HL-60 (cell line): Measurements from ENCODE around the gene FGD1.

ENCODE experiments used
- DNase-seq, 2 experiments: peaks; one replicate each; pipeline ENCODE4 v3.0.0-alpha.2; 2010 to 2020; ENCODE audit warnings: low read depth in 1 of 2, low spot score in 1 of 2
- H3K27ac ChIP-seq: fragments of 250-450 bp; sonication (Bioruptor Pico); replicated peaks from 2 replicates; pipeline ENCODE4 v1.5.1; 2020; ENCODE audit warnings: mild to moderate bottlenecking, moderate library complexity
- H3K27me3 ChIP-seq: fragments of 250-450 bp; sonication (Bioruptor Pico); 2 replicates; pipeline ENCODE4 v1.5.1; 2021; ENCODE audit warnings: mild to moderate bottlenecking, moderate library complexity; ENCODE audit not compliant: insufficient read depth, poor library complexity, severe bottlenecking
- H3K4me3 ChIP-seq: replicated peaks from 2 replicates; pipeline ENCODE4 v1.5.1; 2011; ENCODE audit warnings: mild to moderate bottlenecking, control low read depth, low read length; ENCODE audit not compliant: insufficient read depth
- GABPA ChIP-seq: IDR thresholded peaks from 2 replicates; pipeline ENCODE4 v1.6.1; 2012; ENCODE audit warnings: low read depth
- POLR2AphosphoS5 ChIP-seq: IDR thresholded peaks from 2 replicates; pipeline ENCODE4 v1.6.1; 2012; ENCODE audit warnings: low read depth
- REST ChIP-seq: IDR thresholded peaks from 2 replicates; pipeline ENCODE4 v1.6.1; 2012; ENCODE audit warnings: low read depth; ENCODE audit not compliant: insufficient replicate concordance
- SPI1 ChIP-seq: IDR thresholded peaks from 2 replicates; pipeline ENCODE4 v1.6.1; 2012; ENCODE audit warnings: low read depth, mild to moderate bottlenecking, borderline replicate concordance
- TF ChIP-seq, protein P1 (sequence below): IDR thresholded peaks from one replicate; pipeline ENCODE4 v1.5.1; 2011; ENCODE audit warnings: low read length, control low read depth, inconsistent platforms; ENCODE audit not compliant: insufficient read depth

FGD1 gene

GRCh38 chrX:54479136-54480111, 16.6 kb downstream of the FGD1 start:
- H3K27ac ChIP-seq, result no peak overlapping the region
- H3K4me3 ChIP-seq, result no peak overlapping the region
- no peak for DNase-seq
- H3K27me3 ChIP-seq, result no peaks in the 10 kb centered on the region
- TF ChIP-seq, protein P1, sequence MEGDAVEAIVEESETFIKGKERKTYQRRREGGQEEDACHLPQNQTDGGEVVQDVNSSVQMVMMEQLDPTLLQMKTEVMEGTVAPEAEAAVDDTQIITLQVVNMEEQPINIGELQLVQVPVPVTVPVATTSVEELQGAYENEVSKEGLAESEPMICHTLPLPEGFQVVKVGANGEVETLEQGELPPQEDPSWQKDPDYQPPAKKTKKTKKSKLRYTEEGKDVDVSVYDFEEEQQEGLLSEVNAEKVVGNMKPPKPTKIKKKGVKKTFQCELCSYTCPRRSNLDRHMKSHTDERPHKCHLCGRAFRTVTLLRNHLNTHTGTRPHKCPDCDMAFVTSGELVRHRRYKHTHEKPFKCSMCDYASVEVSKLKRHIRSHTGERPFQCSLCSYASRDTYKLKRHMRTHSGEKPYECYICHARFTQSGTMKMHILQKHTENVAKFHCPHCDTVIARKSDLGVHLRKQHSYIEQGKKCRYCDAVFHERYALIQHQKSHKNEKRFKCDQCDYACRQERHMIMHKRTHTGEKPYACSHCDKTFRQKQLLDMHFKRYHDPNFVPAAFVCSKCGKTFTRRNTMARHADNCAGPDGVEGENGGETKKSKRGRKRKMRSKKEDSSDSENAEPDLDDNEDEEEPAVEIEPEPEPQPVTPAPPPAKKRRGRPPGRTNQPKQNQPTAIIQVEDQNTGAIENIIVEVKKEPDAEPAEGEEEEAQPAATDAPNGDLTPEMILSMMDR, result no peak
- TF ChIP-seq REST (no peak), POLR2AphosphoS5 (no peak), GABPA (no peak), SPI1 (no peak)

DNA sequence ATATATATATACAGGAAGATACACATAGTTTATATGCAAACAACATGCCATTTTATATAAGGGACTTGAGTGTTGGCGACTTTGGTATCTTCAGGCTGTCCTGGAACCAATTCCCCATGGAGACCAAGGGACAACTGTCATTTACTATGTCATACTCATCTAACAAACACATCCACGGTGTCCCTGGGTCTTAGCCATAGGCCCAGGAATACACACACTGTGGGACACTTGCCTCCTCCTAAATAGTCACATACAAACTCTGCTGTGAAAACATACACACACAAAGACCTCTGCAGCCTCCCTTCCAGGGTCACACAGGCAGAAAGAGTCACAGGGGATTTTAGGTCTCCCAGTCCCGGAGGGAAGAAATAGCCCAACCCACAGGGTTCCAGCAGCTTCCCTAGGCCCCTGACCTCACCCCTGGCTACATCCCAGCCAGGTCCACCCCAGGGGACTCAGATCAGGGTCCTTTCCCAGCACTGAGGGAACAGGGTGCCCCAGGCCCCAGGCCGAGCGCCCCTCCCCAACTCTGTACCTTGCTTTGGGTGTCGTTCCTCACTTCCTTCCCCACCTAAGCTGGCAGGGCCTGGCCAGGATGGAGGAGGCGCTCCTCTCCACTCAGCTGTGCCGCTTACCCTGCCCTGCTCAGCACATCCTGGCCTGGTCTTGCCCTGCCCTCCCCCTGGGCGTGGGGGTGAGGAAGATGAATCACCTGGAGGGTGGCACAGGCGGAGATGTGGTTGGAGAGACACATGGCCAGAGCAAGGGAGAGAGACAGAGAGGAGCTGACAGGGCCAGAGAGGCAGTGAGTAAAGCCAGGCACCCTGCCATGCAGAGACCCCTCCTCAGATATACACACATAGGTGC, 21.8 kb downstream of the FGD1 start:
- no peaks in the 10 kb centered on the region for H3K27me3 ChIP-seq
- DNase-seq, result no peak
- TF ChIP-seq POLR2AphosphoS5 (no peak), GABPA (no peak), SPI1 (no peak), REST (no peak)
- TF ChIP-seq, protein P1, result no peak
- no peak overlapping the region for H3K27ac ChIP-seq
- no peak overlapping the region for H3K4me3 ChIP-seq

GRCh38 chrX:54470054-54470760, 25.8 kb downstream of the FGD1 start:
- TF ChIP-seq, protein P1, result no peak
- TF ChIP-seq POLR2AphosphoS5 (no peak), REST (no peak), SPI1 (no peak), GABPA (no peak)
- no peaks in the 10 kb centered on the region for H3K27me3 ChIP-seq

More at GRCh38 chrX:54470054-54470760, 25.8 kb downstream of the FGD1 start:
- no peak for DNase-seq
- Histone ChIP-seq H3K27ac (no peak overlapping the region), H3K4me3 (no peak overlapping the region)
